ENCODE data around the gene LRRC1.

DNA sequence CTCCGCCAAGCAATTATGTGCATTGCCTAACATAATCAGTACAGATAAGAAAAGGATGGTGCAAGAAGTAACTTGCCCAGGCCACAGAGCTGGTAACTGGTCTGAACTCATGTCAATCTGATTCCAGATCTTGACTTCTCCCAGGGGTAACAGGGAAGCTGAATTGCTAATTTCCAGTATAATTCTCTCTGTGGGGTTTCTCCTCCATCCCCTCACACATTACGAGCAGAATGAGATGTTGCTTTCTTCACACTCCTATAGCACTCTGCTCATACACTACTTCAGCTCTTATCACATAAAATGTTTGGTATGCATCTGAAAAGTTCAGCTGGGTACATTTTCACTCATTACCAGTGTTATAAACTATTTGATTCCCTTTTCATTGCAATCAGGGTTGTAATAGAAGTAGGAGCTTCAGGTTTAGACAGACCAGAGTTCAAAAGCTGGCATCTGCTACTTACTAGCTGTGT lies 24.0 kb upstream of the LRRC1 start:
- TF ChIP-seq, protein P1, sequence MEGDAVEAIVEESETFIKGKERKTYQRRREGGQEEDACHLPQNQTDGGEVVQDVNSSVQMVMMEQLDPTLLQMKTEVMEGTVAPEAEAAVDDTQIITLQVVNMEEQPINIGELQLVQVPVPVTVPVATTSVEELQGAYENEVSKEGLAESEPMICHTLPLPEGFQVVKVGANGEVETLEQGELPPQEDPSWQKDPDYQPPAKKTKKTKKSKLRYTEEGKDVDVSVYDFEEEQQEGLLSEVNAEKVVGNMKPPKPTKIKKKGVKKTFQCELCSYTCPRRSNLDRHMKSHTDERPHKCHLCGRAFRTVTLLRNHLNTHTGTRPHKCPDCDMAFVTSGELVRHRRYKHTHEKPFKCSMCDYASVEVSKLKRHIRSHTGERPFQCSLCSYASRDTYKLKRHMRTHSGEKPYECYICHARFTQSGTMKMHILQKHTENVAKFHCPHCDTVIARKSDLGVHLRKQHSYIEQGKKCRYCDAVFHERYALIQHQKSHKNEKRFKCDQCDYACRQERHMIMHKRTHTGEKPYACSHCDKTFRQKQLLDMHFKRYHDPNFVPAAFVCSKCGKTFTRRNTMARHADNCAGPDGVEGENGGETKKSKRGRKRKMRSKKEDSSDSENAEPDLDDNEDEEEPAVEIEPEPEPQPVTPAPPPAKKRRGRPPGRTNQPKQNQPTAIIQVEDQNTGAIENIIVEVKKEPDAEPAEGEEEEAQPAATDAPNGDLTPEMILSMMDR (conservative IDR thresholded peaks at IDR 0.05; ENCODE audit: low read depth, low read length) = no peak
- TF ChIP-seq EZH2 (IDR thresholded peaks at IDR 0.05; ENCODE audit: low read length, unreplicated experiment) (no peak), EZH2phosphoT487 (IDR thresholded peaks at IDR 0.05; ENCODE audit: borderline replicate concordance, low read length) (no peak)

Measured in PC-3 (cell line).